GM23248 (cell line): ENCODE measurements around the gene ANKRD13B. TPM values are rescaled to one million over a fixed set of nuclear protein-coding genes. Genes with fewer than 3 reads are reported as not detected.

ENCODE experiments used
- DNase-seq: peaks from one replicate; pipeline ENCODE4 v3.0.0-alpha.2; 2015
- H2AFZ ChIP-seq: fragments of 200-600 bp; sonication (generic); 2 replicates; pipeline ENCODE4 v1.6.1; 2016; ENCODE audit warnings: antibody characterized with exemption
- H3F3A ChIP-seq: fragments of 200-600 bp; sonication (generic); 2 replicates; pipeline ENCODE4 v1.6.1; 2016; ENCODE audit warnings: mild to moderate bottlenecking, antibody characterized with exemption, mixed run types; ENCODE audit not compliant: insufficient read depth
- H3K27ac ChIP-seq: fragments of 200-600 bp; sonication (generic); 2 replicates; pipeline ENCODE4 v1.5.1; 2016; ENCODE audit warnings: mild to moderate bottlenecking
- H3K27me3 ChIP-seq: fragments of 200-600 bp; sonication (generic); replicated peaks from 2 replicates; pipeline ENCODE4 v1.6.1; 2016; ENCODE audit warnings: mild to moderate bottlenecking; ENCODE audit not compliant: insufficient read depth
- H3K36me3 ChIP-seq: fragments of 200-600 bp; sonication (generic); 2 replicates; pipeline ENCODE4 v1.6.1; 2016; ENCODE audit warnings: low read depth, mild to moderate bottlenecking
- H3K4me1 ChIP-seq: fragments of 200-600 bp; sonication (generic); 2 replicates; pipeline ENCODE4 v1.6.1; 2016; ENCODE audit warnings: mild to moderate bottlenecking; ENCODE audit not compliant: insufficient read depth
- H3K4me2 ChIP-seq: fragments of 200-600 bp; sonication (generic); one replicate; pipeline ENCODE4 v1.6.1; 2016; ENCODE audit warnings: mild to moderate bottlenecking; ENCODE audit not compliant: unreplicated experiment
- H3K4me3 ChIP-seq: fragments of 200-600 bp; sonication (generic); 2 replicates; pipeline ENCODE4 v1.5.1; 2016; ENCODE audit warnings: mild to moderate bottlenecking
- H3K79me2 ChIP-seq: fragments of 200-600 bp; sonication (generic); 2 replicates; pipeline ENCODE4 v1.6.1; 2016; ENCODE audit warnings: mild to moderate bottlenecking; ENCODE audit not compliant: insufficient read depth
- H3K9ac ChIP-seq: fragments of 200-600 bp; sonication (generic); 2 replicates; pipeline ENCODE4 v1.6.1; 2016; ENCODE audit warnings: mild to moderate bottlenecking
- H3K9me2 ChIP-seq: fragments of 200-600 bp; sonication (generic); 2 replicates; pipeline ENCODE4 v1.6.1; 2016; ENCODE audit warnings: mixed run types, mild to moderate bottlenecking, moderate library complexity; ENCODE audit not compliant: insufficient read depth
- H3K9me3 ChIP-seq: fragments of 200-600 bp; sonication (generic); one replicate; pipeline ENCODE4 v1.6.1; 2017; ENCODE audit warnings: low read depth
- H4K20me1 ChIP-seq: fragments of 200-600 bp; sonication (generic); 2 replicates; pipeline ENCODE4 v1.6.0; 2016; ENCODE audit not compliant: insufficient read depth
- EZH2 ChIP-seq: fragments of 200-600 bp; sonication (generic); IDR thresholded peaks from 2 replicates; pipeline ENCODE4 v1.6.1; 2018; ENCODE audit warnings: antibody characterized with exemption, mild to moderate bottlenecking; ENCODE audit not compliant: insufficient read depth, poor library complexity, severe bottlenecking
- EZH2phosphoT487 ChIP-seq: fragments of 200-600 bp; sonication (generic); IDR thresholded peaks from 2 replicates; pipeline ENCODE4 v1.6.1; 2018; ENCODE audit warnings: antibody characterized with exemption, moderate library complexity, mild to moderate bottlenecking, low read depth; ENCODE audit not compliant: insufficient read depth
- WGBS, 2 experiments: methylation state at CpG; one replicate each; pipeline ENCODE4 v1.1.6; 2015 to 2017; ENCODE audit warnings: low lambda C conversion rate in 2 of 2, low coverage in 1 of 2; ENCODE audit errors: missing lambda C conversion rate in 2 of 2; 5-methylcytosine and 5-hydroxymethylcytosine counted together
- in situ Hi-C: fragments of 300-500 bp; cut with MboI; formaldehyde crosslinking; loops from 2 replicates; pipeline ENCODE4 v1.15.0; 2020
- polyA plus RNA-seq: library from polyadenylated mRNA; unstranded; fragments of >200 nt; fragmentation: Nextera tagmentation; extraction: Ambion mirVana; gene quantifications from 2 replicates; pipeline ENCODE4 v1.2.1, GENCODE V29; 2016
- total RNA-seq: library from RNA; depleted of rRNA; stranded (reverse); fragments of >200 nt; shearing (Covaris generic); gene quantifications from 2 replicates; pipeline ENCODE4 v1.2.3, GENCODE V29; 2014

The ANKRD13B gene
- total and polyA plus RNA-seq, 2 experiments from 2014 or later, result 1.7 to 9.4 TPM

GRCh38 chr17:29582254-29582765 is 10.6 kb upstream of the ANKRD13B start:
- Histone ChIP-seq H3K79me2 (peaks cover 54% of the 10 kb centered on the region), H3K9me2 (no peaks in the 10 kb centered on the region), H3K9me3 (no peaks in the 10 kb centered on the region), H4K20me1 (peaks cover 3% of the 10 kb centered on the region; the same call in 1 of the 2 replicates), H3K27me3 (no peaks in the 10 kb centered on the region), H2AFZ (no peak overlapping the region), H3K9ac (no peak overlapping the region), H3F3A (no peaks in the 10 kb centered on the region), H3K4me3 (no peak overlapping the region), H3K27ac (no peak overlapping the region), H3K36me3 (no peaks in the 10 kb centered on the region; the same call in 1 of the 2 replicates), H3K4me2 (no peak overlapping the region), H3K4me1 (peaks cover 9% of the 10 kb centered on the region; the same call in 1 of the 2 replicates)
- no peak for DNase-seq
- no peak for TF ChIP-seq EZH2
- no peak for TF ChIP-seq EZH2phosphoT487
- in situ Hi-C loops, result no loop called here
- WGBS, 2 experiments, result 56 to 58% methylated on average over 10 of the region's 10 CpGs

- Histone ChIP-seq H2AFZ (no peak overlapping the region), H3K9me2 (no peaks in the 10 kb centered on the region), H3K27me3 (no peaks in the 10 kb centered on the region), H3K79me2 (peaks cover 58% of the 10 kb centered on the region), H3K4me1 (peaks cover 9% of the 10 kb centered on the region), H3K9me3 (no peaks in the 10 kb centered on the region), H3K9ac (no peak overlapping the region), H3F3A (no peaks in the 10 kb centered on the region), H4K20me1 (peaks cover 3% of the 10 kb centered on the region; the same call in 1 of the 2 replicates), H3K36me3 (no peaks in the 10 kb centered on the region; the same call in 1 of the 2 replicates), H3K4me2 (no peak overlapping the region), H3K4me3 (no peak overlapping the region), H3K27ac (no peak overlapping the region)
- no peak for DNase-seq
- no peak for TF ChIP-seq EZH2
- no peak for TF ChIP-seq EZH2phosphoT487
- in situ Hi-C loops, result no loop called here
- 57 to 64% methylated on average over 13 of the region's 13 CpGs for WGBS, 2 experiments
Observed at GRCh38 chr17:29582772-29583171, 10.2 kb upstream of the ANKRD13B start.

- no peaks in the 10 kb centered on the region; the same call in 1 of the 2 replicates for H3K36me3 ChIP-seq
- WGBS, 2 experiments, result 92 to 94% methylated on average over 15 to 16 of the region's 16 CpGs
- no peaks in the 10 kb centered on the region for H3K9me3 ChIP-seq
- H3K4me2 ChIP-seq, result no peak overlapping the region
- no peak overlapping the region for H2AFZ ChIP-seq
- H3K9me2 ChIP-seq, result no peaks in the 10 kb centered on the region
- H3K27ac ChIP-seq, result no peak overlapping the region
- H3K79me2 ChIP-seq, result peaks cover 66% of the 10 kb centered on the region
- no peak for DNase-seq
- TF ChIP-seq EZH2 (no peak), EZH2phosphoT487 (no peak)
- in situ Hi-C loops, result no loop called here
- no peaks in the 10 kb centered on the region for H3K27me3 ChIP-seq
- no peaks in the 10 kb centered on the region for H3F3A ChIP-seq
- no peak overlapping the region for H3K9ac ChIP-seq
- peaks cover 3% of the 10 kb centered on the region; the same call in 1 of the 2 replicates for H4K20me1 ChIP-seq
- H3K4me1 ChIP-seq, result peaks cover 12% of the 10 kb centered on the region
- no peak overlapping the region for H3K4me3 ChIP-seq
Observed at GRCh38 chr17:29583324-29584248, 9.3 kb upstream of the ANKRD13B start.

GRCh38 chr17:29584452-29585079 is 8.4 kb upstream of the ANKRD13B start:
- H3K79me2 ChIP-seq, result peaks cover 69% of the 10 kb centered on the region
- no peak overlapping the region for H3K4me3 ChIP-seq
- no peak overlapping the region for H3K9ac ChIP-seq
- WGBS, 2 experiments, result 90 to 93% methylated on average over 12 of the region's 12 CpGs
- no peak for DNase-seq
- H2AFZ ChIP-seq, result no peak overlapping the region
- H3K9me2 ChIP-seq, result no peaks in the 10 kb centered on the region
- TF ChIP-seq EZH2 (no peak), EZH2phosphoT487 (no peak)
- no peaks in the 10 kb centered on the region for H3K27me3 ChIP-seq
- H3F3A ChIP-seq, result no peaks in the 10 kb centered on the region
- peaks cover 12% of the 10 kb centered on the region for H3K4me1 ChIP-seq
- H3K4me2 ChIP-seq, result no peak overlapping the region
- no peaks in the 10 kb centered on the region; the same call in 1 of the 2 replicates for H3K36me3 ChIP-seq
- in situ Hi-C loops, result no loop called here
- H3K9me3 ChIP-seq, result no peaks in the 10 kb centered on the region
- H3K27ac ChIP-seq, result no peak overlapping the region
- peaks cover 3% of the 10 kb centered on the region; the same call in 1 of the 2 replicates for H4K20me1 ChIP-seq
